DND-41 (cell line): ENCODE measurements around the gene PCDHGA9.

Experiments
- ATAC-seq: fragments of 200-7000 bp; cut with Tn5 transposase; 3 replicates; pipeline ENCODE4 v1.9.1; 2021; ENCODE audit warnings: low read depth; ENCODE audit not compliant: insufficient read depth
- DNase-seq: peaks from one replicate; pipeline ENCODE4 v3.0.0-alpha.2; 2020
- H2AFZ ChIP-seq: 2 replicates; pipeline ENCODE4 v1.6.0; 2012; ENCODE audit warnings: low read depth, low read length
- H3K27ac ChIP-seq: 2 replicates; pipeline ENCODE4 v1.5.1; 2012; ENCODE audit warnings: low read length, inconsistent platforms
- H3K27me3 ChIP-seq: fragments of 200-600 bp; sonication (generic); 2 replicates; pipeline ENCODE4 v1.6.0; 2012; ENCODE audit warnings: low read length, mild to moderate bottlenecking, inconsistent platforms; ENCODE audit not compliant: insufficient read depth, poor library complexity
- H3K36me3 ChIP-seq: 2 replicates; pipeline ENCODE4 v1.5.1; 2012; ENCODE audit warnings: low read length, inconsistent platforms; ENCODE audit not compliant: insufficient read depth
- H3K4me1 ChIP-seq: 2 replicates; pipeline ENCODE4 v1.5.1; 2012; ENCODE audit warnings: mild to moderate bottlenecking, low read length; ENCODE audit not compliant: insufficient read depth
- H3K4me2 ChIP-seq: 2 replicates; pipeline ENCODE4 v1.6.0; 2012; ENCODE audit warnings: mild to moderate bottlenecking, moderate library complexity, low read length, inconsistent platforms; ENCODE audit not compliant: insufficient read depth
- H3K4me3 ChIP-seq, 2 experiments: fragments of 200-600 bp in 1 of 2; shearing (Covaris generic) in 1 of 2; 2 replicates each; pipeline ENCODE4 v1.5.1; 2012 to 2016; ENCODE audit warnings: inconsistent platforms in 2 of 2, low read length in 2 of 2, mild to moderate bottlenecking in 2 of 2, low read depth in 1 of 2, moderate library complexity in 1 of 2
- H3K79me2 ChIP-seq: 2 replicates; pipeline ENCODE4 v1.6.0; 2012; ENCODE audit warnings: low read length, inconsistent platforms; ENCODE audit not compliant: insufficient read depth
- H3K9ac ChIP-seq: 2 replicates; pipeline ENCODE4 v1.6.0; 2012; ENCODE audit warnings: low read depth, mild to moderate bottlenecking, inconsistent platforms, low read length, moderate library complexity
- H3K9me3 ChIP-seq: 2 replicates; pipeline ENCODE4 v1.5.1; 2012; ENCODE audit warnings: low read length, moderate library complexity, mild to moderate bottlenecking, inconsistent platforms; ENCODE audit not compliant: insufficient read depth, severe bottlenecking
- H4K20me1 ChIP-seq: 2 replicates; pipeline ENCODE4 v1.6.0; 2012; ENCODE audit warnings: low read length; ENCODE audit not compliant: insufficient read depth
- EZH2 ChIP-seq: IDR thresholded peaks from 3 replicates; pipeline ENCODE4 v1.6.1; 2012; ENCODE audit warnings: borderline replicate concordance, low read depth, mild to moderate bottlenecking, moderate library complexity, low read length, inconsistent platforms; ENCODE audit not compliant: severe bottlenecking
- TF ChIP-seq, protein P1 (sequence below): IDR thresholded peaks from 2 replicates; pipeline ENCODE4 v1.5.1; 2012; ENCODE audit warnings: borderline replicate concordance, low read length, moderate library complexity, mild to moderate bottlenecking; ENCODE audit not compliant: poor library complexity, severe bottlenecking; ENCODE audit errors: extremely low read depth

PCDHGA9 gene

DNA sequence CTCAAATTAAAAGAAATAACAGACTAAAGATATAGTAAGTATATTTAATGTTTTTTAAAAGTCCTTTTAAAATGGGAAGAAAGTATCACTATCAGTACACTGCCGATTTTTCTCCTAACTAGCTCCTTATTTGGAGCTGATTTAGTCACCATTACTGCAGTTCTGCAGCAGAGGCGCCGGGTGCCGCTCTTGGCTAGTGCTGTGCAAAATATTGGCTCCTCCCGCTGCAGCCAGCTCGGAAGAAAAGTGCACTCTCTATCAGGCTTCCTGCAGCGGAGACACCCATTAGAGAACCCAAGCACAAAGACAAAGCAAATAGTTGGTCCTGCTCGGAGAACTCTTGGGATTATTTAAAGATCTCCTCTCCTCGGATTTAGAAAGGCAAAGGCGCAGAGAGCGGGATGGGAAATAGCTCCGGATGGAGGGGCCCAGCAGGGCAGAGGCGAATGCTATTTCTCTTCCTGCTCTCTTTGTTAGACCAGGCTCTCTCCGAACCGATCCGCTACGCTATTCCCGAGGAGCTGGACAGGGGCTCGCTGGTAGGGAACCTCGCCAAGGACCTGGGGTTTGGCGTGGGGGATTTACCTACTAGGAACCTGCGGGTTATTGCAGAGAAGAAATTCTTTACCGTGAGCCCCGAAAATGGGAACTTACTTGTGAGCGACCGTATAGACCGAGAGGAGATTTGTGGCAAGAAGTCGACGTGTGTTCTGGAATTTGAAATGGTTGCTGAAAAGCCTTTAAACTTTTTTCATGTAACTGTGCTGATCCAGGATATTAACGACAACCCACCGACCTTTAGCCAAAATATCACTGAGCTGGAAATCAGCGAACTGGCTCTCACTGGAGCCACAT is 32.4 kb upstream of the PCDHGA9 start, which contains the start of gene PCDHGB3:
Gene PCDHGB3, plus strand, starts transcription at position 249 of the 855 bp plus-strand sequence. Its CDS starts 153 bp downstream, at position 402.
- Histone ChIP-seq H2AFZ (no peak within 1 kb of the TSS), H3K79me2 (no peaks in the 10 kb centered on the region), H3K9me3 (no peaks in the 10 kb centered on the region), H3K4me3 (no peak within 1 kb of the TSS), H3K27ac (no peak within 1 kb of the TSS), H4K20me1 (no peaks in the 10 kb centered on the region), H3K4me1 (no peaks in the 10 kb centered on the region), H3K27me3 (peaks cover 4% of the 10 kb centered on the region), H3K9ac (no peak within 1 kb of the TSS), H3K4me2 (no peak within 1 kb of the TSS), H3K36me3 (no peaks in the 10 kb centered on the region)
- TF ChIP-seq, protein P1, sequence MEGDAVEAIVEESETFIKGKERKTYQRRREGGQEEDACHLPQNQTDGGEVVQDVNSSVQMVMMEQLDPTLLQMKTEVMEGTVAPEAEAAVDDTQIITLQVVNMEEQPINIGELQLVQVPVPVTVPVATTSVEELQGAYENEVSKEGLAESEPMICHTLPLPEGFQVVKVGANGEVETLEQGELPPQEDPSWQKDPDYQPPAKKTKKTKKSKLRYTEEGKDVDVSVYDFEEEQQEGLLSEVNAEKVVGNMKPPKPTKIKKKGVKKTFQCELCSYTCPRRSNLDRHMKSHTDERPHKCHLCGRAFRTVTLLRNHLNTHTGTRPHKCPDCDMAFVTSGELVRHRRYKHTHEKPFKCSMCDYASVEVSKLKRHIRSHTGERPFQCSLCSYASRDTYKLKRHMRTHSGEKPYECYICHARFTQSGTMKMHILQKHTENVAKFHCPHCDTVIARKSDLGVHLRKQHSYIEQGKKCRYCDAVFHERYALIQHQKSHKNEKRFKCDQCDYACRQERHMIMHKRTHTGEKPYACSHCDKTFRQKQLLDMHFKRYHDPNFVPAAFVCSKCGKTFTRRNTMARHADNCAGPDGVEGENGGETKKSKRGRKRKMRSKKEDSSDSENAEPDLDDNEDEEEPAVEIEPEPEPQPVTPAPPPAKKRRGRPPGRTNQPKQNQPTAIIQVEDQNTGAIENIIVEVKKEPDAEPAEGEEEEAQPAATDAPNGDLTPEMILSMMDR, result no peak
- no peak for TF ChIP-seq EZH2
- no peak for ATAC-seq
- no peak for DNase-seq

DNA sequence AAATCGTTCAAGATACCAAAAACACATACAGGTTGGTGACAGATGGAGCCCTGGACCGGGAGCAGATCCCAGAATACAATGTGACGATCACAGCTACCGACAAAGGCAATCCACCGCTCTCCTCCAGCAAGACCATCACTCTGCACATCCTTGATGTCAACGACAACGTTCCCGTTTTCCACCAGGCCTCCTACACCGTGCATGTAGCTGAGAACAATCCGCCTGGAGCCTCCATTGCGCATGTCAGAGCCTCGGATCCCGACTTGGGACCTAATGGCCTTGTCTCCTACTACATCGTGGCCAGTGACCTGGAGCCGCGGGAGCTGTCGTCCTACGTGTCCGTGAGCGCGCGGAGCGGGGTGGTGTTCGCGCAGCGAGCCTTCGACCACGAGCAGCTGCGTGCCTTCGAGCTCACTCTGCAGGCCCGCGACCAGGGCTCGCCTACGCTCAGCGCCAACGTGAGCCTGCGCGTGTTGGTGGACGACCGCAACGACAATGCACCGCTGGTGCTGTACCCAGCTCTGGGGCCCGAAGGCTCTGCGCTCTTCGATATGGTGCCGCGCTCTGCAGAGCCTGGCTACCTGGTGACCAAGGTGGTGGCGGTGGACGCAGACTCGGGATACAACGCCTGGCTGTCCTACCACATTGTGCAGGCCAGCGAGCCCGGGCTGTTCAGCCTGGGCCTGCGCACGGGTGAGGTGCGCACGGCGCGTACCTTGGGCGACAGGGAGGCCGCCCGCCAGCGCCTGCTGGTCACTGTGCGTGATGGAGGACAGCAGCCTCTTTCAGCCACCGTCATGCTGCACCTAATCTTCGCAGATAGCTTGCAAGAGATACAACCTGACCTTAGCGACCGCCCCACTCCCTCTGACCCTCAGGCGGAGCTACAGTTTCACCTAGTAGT is 30.8 kb upstream of the PCDHGA9 start:
- H3K4me2 ChIP-seq, result no peak overlapping the region
- no peak for ATAC-seq
- H3K4me3 ChIP-seq, result no peak overlapping the region

DNA sequence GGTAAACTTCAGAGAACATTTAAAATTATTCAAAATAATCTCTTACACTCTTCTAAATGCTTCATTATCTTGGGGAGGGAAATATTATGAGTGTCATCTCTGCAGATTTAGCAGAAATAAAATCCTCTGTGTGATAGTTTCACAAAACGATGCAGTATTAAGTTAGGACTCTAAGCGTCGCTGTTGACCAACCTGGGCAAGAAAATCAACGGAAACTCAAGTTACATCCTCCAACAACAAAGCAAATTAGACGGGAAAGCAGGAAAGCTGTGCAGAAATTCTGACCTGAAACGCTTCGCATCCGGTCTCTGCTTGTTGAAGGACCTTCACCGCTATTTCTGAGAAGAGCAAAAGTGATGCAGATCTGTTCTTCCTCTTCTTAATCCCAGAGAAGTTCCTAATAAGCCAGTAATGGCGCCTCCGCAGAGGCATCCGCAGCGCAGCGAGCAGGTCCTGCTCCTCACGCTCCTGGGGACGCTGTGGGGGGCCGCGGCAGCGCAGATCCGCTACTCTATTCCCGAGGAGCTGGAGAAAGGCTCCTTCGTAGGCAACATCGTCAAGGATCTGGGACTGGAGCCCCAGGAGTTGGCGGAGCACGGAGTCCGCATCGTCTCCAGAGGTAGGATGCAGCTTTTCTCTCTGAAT is 28.8 kb upstream of the PCDHGA9 start, which contains the start of gene PCDHGA6:
Gene PCDHGA6, plus strand, starts transcription at position 219 of the 645 bp plus-strand sequence. Its CDS starts 193 bp downstream, at position 412.
- DNase-seq (no peak), ATAC-seq (no peak)
- H3K9me3 ChIP-seq, result no peaks in the 10 kb centered on the region
- no peaks in the 10 kb centered on the region for H4K20me1 ChIP-seq
- H3K36me3 ChIP-seq, result no peaks in the 10 kb centered on the region
- peaks cover 4% of the 10 kb centered on the region for H3K27me3 ChIP-seq
- H3K79me2 ChIP-seq, result no peaks in the 10 kb centered on the region
- H3K4me1 ChIP-seq, result no peaks in the 10 kb centered on the region
- no peak within 1 kb of the TSS for H3K4me3 ChIP-seq
- no peak within 1 kb of the TSS for H2AFZ ChIP-seq
- H3K9ac ChIP-seq, result no peak within 1 kb of the TSS
- no peak within 1 kb of the TSS for H3K4me2 ChIP-seq
- TF ChIP-seq, protein P1, result no peak
- TF ChIP-seq EZH2, result no peak
- H3K27ac ChIP-seq, result no peak within 1 kb of the TSS

More for the DNA sequence above, 30.8 kb upstream of the PCDHGA9 start:
- Histone ChIP-seq H3K9ac (no peak overlapping the region), H3K27me3 (peaks cover 4% of the 10 kb centered on the region), H3K79me2 (no peaks in the 10 kb centered on the region), H3K9me3 (no peaks in the 10 kb centered on the region), H3K36me3 (no peaks in the 10 kb centered on the region), H3K4me1 (no peaks in the 10 kb centered on the region), H3K27ac (no peak overlapping the region), H4K20me1 (no peaks in the 10 kb centered on the region), H2AFZ (no peak overlapping the region)
- TF ChIP-seq, protein P1, result no peak
- TF ChIP-seq EZH2, result no peak
- no peak for DNase-seq
